Hepatocyte (in vitro differentiated cells): ENCODE measurements around the gene FXYD6.

Source experiments
- EZH2 ChIP-seq: fragments of 200-600 bp; sonication (generic); IDR thresholded peaks from 2 replicates; pipeline ENCODE4 v1.6.1; 2016; ENCODE audit warnings: antibody characterized with exemption, mild to moderate bottlenecking, borderline replicate concordance
- TF ChIP-seq, protein P1 (sequence below): fragments of 200-600 bp; sonication (generic); IDR thresholded peaks from 2 replicates; pipeline ENCODE4 v1.5.1; 2016; ENCODE audit warnings: antibody characterized with exemption, mild to moderate bottlenecking; ENCODE audit not compliant: poor library complexity

DNA sequence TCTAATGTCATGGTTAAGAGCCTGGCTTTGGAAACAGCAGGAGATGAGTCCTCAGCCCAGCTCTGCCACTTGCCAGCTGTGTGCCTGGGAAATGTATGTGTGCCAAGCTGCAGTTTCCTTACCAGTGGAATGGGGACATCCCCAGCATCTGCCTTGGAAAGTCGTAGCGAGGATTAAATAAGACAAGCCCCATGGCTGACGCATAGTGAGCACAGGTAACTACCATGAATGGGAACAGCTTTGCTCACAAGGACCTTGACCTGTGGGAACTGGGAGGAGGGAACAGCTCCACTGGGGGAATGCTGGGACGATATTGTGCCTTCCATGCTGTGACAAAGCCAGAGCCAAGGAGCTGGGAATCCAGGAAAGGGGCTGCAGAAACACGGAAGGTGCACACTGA, 76.8 kb downstream of the FXYD6 start:
- TF ChIP-seq, protein P1, sequence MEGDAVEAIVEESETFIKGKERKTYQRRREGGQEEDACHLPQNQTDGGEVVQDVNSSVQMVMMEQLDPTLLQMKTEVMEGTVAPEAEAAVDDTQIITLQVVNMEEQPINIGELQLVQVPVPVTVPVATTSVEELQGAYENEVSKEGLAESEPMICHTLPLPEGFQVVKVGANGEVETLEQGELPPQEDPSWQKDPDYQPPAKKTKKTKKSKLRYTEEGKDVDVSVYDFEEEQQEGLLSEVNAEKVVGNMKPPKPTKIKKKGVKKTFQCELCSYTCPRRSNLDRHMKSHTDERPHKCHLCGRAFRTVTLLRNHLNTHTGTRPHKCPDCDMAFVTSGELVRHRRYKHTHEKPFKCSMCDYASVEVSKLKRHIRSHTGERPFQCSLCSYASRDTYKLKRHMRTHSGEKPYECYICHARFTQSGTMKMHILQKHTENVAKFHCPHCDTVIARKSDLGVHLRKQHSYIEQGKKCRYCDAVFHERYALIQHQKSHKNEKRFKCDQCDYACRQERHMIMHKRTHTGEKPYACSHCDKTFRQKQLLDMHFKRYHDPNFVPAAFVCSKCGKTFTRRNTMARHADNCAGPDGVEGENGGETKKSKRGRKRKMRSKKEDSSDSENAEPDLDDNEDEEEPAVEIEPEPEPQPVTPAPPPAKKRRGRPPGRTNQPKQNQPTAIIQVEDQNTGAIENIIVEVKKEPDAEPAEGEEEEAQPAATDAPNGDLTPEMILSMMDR: no peak
- no peak for TF ChIP-seq EZH2
